ENCODE data around the gene NRL.
"Not testable (repeated sequence)": the region's sequence is repeated elsewhere in the genome, so short reads cannot be mapped to it uniquely, and the experiment has no call there.

Gene NRL

GRCh38 chr14:24052656-24053547, 61.8 kb downstream of the NRL start:
- no peak for FAIRE-seq
- DNase-seq (ENCODE audit: insufficient read length, low spot score): no peak
- no peak for TF ChIP-seq POLR2A (IDR thresholded peaks at IDR 0.05; ENCODE audit: low read depth, low read length)

- no peak for FAIRE-seq
- DNase-seq (ENCODE audit: insufficient read length, low spot score): peak; percentile 61
- TF ChIP-seq POLR2A (IDR thresholded peaks at IDR 0.05; ENCODE audit: low read depth, low read length): no peak
Observed at GRCh38 chr14:24051789-24052655, 62.7 kb downstream of the NRL start, which contains the start of gene CARMIL3. TSS of gene CARMIL3 (plus strand) at chr14:24052009. CDS start at chr14:24052154, 145 bp downstream.

- no peak for FAIRE-seq
- DNase-seq (ENCODE audit: insufficient read length, low spot score): no peak
- no peak for TF ChIP-seq POLR2A (IDR thresholded peaks at IDR 0.05; ENCODE audit: low read depth, low read length)
Observed at GRCh38 chr14:24051176-24051788, 63.5 kb downstream of the NRL start.

GRCh38 chr14:24050753-24051152, 64.0 kb downstream of the NRL start:
- DNase-seq (ENCODE audit: insufficient read length, low spot score); FAIRE-seq: not testable (repeated sequence)

GRCh38 chr14:24049002-24049401, 65.7 kb downstream of the NRL start:
- DNase-seq (ENCODE audit: insufficient read length, low spot score); FAIRE-seq: not testable (repeated sequence)

GRCh38 chr14:24042746-24043145, 72.0 kb downstream of the NRL start:
- FAIRE-seq (no peak), DNase-seq (ENCODE audit: insufficient read length, low spot score) (no peak)
- no peak for TF ChIP-seq POLR2A (IDR thresholded peaks at IDR 0.05; ENCODE audit: low read depth, low read length)

GRCh38 chr14:24040692-24041091, 74.1 kb downstream of the NRL start:
- DNase-seq (ENCODE audit: insufficient read length, low spot score) (no peak), FAIRE-seq (no peak)
- no peak for TF ChIP-seq POLR2A (IDR thresholded peaks at IDR 0.05; ENCODE audit: low read depth, low read length)

GRCh38 chr14:24038686-24039085, 76.1 kb downstream of the NRL start:
- DNase-seq (ENCODE audit: insufficient read length, low spot score): no peak
- no peak for TF ChIP-seq POLR2A (IDR thresholded peaks at IDR 0.05; ENCODE audit: low read depth, low read length)
- FAIRE-seq: no peak

GRCh38 chr14:24037658-24038037, 77.1 kb downstream of the NRL start:
- no peak for TF ChIP-seq POLR2A (IDR thresholded peaks at IDR 0.05; ENCODE audit: low read depth, low read length)
- no peak for FAIRE-seq
- DNase-seq (ENCODE audit: insufficient read length, low spot score): no peak

- DNase-seq (ENCODE audit: insufficient read length, low spot score); FAIRE-seq: not testable (repeated sequence)
Observed at GRCh38 chr14:24036963-24037657, 77.6 kb downstream of the NRL start.

- peak; percentile 62; the same call in 1 of the 2 replicates for TF ChIP-seq POLR2A (IDR thresholded peaks at IDR 0.05; ENCODE audit: low read depth, low read length)
- FAIRE-seq (peak; percentile 80), DNase-seq (ENCODE audit: insufficient read length, low spot score) (peak; percentile 40)
Observed at GRCh38 chr14:24036169-24036962, 78.4 kb downstream of the NRL start.

GRCh38 chr14:24035769-24036168, 79.0 kb downstream of the NRL start:
- FAIRE-seq; DNase-seq (ENCODE audit: insufficient read length, low spot score): not testable (repeated sequence)

All from H54 (cell line).